ENCODE measurements around the gene RIPPLY3.

- TF ChIP-seq CTCF (IDR thresholded peaks at IDR 0.05; ENCODE audit: insufficient read depth, low read depth, low read length) (no peak), EZH2 (IDR thresholded peaks at IDR 0.05; ENCODE audit: insufficient read depth, low read length) (no peak)
These were observed 24.4 kb upstream of the RIPPLY3 start for GRCh38 chr21:36981977-36982700.
